GM19452 (cell line): ENCODE measurements around the gene SGPL1.
A peak's percentile ranks its signal among the peaks of the same experiment; 100 is the strongest.

Source experiments
- ATAC-seq: cut with Tn5 transposase; IDR thresholded peaks from one replicate; pipeline ENCODE4 v1.9.1; 2021; ENCODE audit not compliant: unreplicated experiment

Gene SGPL1

GRCh38 chr10:70872291-70872690 is 56.5 kb downstream of the SGPL1 start:
- no peak for ATAC-seq

GRCh38 chr10:70874061-70874460 is 58.3 kb downstream of the SGPL1 start:
- ATAC-seq = no peak

- no peak for ATAC-seq
These were observed 63.5 kb downstream of the SGPL1 start for GRCh38 chr10:70879207-70879606.

GRCh38 chr10:70880077-70880534 is 64.4 kb downstream of the SGPL1 start:
- ATAC-seq = no peak

- ATAC-seq = no peak
These were observed 69.0 kb downstream of the SGPL1 start for GRCh38 chr10:70884741-70885140.

- ATAC-seq = no peak
These were observed 69.7 kb downstream of the SGPL1 start for GRCh38 chr10:70885481-70885880.

GRCh38 chr10:70885931-70886903 is 70.5 kb downstream of the SGPL1 start:
- ATAC-seq = no peak

GRCh38 chr10:70886921-70887665 is 71.3 kb downstream of the SGPL1 start:
- ATAC-seq = no peak

GRCh38 chr10:70887804-70888800 is 72.4 kb downstream of the SGPL1 start, which contains the start of gene PCBD1:
TSS of gene PCBD1 (minus strand) at chr10:70888565. CDS start at chr10:70888533, 32 bp downstream.
- peak; percentile 77 for ATAC-seq

- no peak for ATAC-seq
These were observed 73.5 kb downstream of the SGPL1 start for GRCh38 chr10:70889291-70889690.

- no peak for ATAC-seq
These were observed 75.2 kb downstream of the SGPL1 start for GRCh38 chr10:70890917-70891431.

GRCh38 chr10:70891627-70892026 is 75.9 kb downstream of the SGPL1 start:
- ATAC-seq = no peak

GRCh38 chr10:70892631-70893030 is 76.9 kb downstream of the SGPL1 start:
- no peak for ATAC-seq

GRCh38 chr10:70893227-70894006 is 77.7 kb downstream of the SGPL1 start:
- ATAC-seq = no peak

GRCh38 chr10:70894416-70894815 is 78.7 kb downstream of the SGPL1 start:
- no peak for ATAC-seq

- ATAC-seq = no peak
These were observed 80.8 kb downstream of the SGPL1 start for GRCh38 chr10:70896551-70896950.

- ATAC-seq = no peak
These were observed 82.9 kb downstream of the SGPL1 start for GRCh38 chr10:70898687-70899086.

- no peak for ATAC-seq
These were observed 83.3 kb downstream of the SGPL1 start for GRCh38 chr10:70899096-70899495.

- no peak for ATAC-seq
These were observed 85.6 kb downstream of the SGPL1 start for GRCh38 chr10:70901276-70901878.
